Gastroesophageal sphincter (tissue), 3 donors: Measurements from ENCODE around the gene SNX25.
"Not testable (repeated sequence)": the region's sequence is repeated elsewhere in the genome, so short reads cannot be mapped to it uniquely, and the experiment has no call there.

ENCODE experiments used
- EP300 ChIP-seq: sonication (generic); formaldehyde crosslinking; IDR thresholded peaks from one replicate; pipeline ENCODE4 v1.6.1; 2017; ENCODE audit warnings: antibody characterized with exemption, mild to moderate bottlenecking
- POLR2AphosphoS5 ChIP-seq: sonication (generic); formaldehyde crosslinking; IDR thresholded peaks from one replicate; pipeline ENCODE4 v1.6.1; 2017; ENCODE audit warnings: antibody characterized with exemption
- TF ChIP-seq, protein P1 (sequence below), 4 experiments: fragments of 200-600 bp in 2 of 4; fragments of 450-650 bp in 2 of 4; sonication (generic) in 1 of 4; IDR thresholded peaks; one replicate each; pipeline ENCODE4 v1.5.1; 2017 to 2019; ENCODE audit warnings: antibody characterized with exemption in 4 of 4, mild to moderate bottlenecking in 2 of 4, moderate library complexity in 2 of 4

DNA sequence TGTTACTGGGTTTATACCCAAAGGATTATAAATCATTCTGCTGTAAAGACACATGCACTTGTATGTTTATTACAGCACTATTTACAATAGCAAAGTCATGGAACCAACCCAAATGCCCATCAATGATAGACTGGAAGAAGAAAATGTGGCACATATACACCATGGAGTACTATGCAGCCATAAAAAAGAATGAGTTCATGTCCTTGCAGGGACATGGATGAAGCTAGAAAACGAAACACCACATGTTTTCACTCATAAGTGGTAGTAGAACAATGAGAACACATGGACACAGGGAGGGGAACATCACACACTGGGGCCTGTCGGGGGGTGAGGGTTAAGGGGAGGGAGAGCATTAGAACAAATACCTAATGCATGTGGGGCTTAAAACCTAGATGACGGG is 108.1 kb downstream of the SNX25 start:
- not testable (repeated sequence) for TF ChIP-seq POLR2AphosphoS5, EP300
- TF ChIP-seq, protein P1, sequence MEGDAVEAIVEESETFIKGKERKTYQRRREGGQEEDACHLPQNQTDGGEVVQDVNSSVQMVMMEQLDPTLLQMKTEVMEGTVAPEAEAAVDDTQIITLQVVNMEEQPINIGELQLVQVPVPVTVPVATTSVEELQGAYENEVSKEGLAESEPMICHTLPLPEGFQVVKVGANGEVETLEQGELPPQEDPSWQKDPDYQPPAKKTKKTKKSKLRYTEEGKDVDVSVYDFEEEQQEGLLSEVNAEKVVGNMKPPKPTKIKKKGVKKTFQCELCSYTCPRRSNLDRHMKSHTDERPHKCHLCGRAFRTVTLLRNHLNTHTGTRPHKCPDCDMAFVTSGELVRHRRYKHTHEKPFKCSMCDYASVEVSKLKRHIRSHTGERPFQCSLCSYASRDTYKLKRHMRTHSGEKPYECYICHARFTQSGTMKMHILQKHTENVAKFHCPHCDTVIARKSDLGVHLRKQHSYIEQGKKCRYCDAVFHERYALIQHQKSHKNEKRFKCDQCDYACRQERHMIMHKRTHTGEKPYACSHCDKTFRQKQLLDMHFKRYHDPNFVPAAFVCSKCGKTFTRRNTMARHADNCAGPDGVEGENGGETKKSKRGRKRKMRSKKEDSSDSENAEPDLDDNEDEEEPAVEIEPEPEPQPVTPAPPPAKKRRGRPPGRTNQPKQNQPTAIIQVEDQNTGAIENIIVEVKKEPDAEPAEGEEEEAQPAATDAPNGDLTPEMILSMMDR (IDR thresholded peaks at IDR 0.05) = not testable (repeated sequence)
